ENCODE results near the gene POLA1.

POLA1 gene

DNA sequence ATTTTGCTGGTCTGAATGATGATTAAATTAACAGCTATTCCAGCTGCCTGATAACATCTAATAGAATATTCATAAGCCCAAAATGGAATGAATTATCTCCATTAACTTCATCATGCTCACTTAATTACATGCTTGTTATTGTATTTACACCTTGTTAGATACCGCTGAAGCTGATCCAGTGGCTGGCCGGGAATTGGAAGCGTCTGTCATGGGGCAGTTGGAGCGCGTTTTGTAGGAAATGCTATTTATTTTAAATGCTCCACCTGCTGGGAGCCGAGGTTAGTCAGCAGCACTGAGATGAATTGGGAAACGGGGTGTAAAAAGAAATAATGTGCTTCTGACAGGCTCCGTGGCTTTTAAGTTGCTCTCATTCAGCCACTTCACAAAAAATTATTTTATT, 296.8 kb downstream of the POLA1 start:
- in situ Hi-C loops (cut with HindIII; ENCODE audit: low pct_ligation_motif_present, low pct_unique_long_range_greater_than_20kb, low sequenced_read_pairs) = no loop called here
- DNase-seq = no peak

DNA sequence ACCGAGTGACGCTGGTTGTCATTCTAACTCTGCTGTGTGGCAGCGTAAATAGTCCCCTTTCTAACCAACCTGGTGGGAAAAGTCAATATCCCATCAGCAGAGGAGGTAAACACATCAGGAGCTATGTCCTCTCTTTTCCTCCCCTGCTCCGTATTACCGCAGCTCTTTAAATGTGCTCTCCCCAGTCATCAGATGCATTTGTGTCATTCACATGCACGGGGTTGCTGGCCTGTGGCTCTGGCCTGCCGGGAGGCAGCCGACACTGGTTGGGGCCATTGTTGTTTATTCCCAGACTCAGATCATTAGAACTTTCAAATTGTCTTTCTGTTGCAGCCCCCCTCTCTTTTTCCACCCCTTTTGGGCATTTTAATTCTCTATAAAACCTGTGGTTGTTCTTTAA, 300.2 kb downstream of the POLA1 start:
- in situ Hi-C loops (cut with HindIII; ENCODE audit: low pct_ligation_motif_present, low pct_unique_long_range_greater_than_20kb, low sequenced_read_pairs) = no loop called here
- DNase-seq = no peak

DNA sequence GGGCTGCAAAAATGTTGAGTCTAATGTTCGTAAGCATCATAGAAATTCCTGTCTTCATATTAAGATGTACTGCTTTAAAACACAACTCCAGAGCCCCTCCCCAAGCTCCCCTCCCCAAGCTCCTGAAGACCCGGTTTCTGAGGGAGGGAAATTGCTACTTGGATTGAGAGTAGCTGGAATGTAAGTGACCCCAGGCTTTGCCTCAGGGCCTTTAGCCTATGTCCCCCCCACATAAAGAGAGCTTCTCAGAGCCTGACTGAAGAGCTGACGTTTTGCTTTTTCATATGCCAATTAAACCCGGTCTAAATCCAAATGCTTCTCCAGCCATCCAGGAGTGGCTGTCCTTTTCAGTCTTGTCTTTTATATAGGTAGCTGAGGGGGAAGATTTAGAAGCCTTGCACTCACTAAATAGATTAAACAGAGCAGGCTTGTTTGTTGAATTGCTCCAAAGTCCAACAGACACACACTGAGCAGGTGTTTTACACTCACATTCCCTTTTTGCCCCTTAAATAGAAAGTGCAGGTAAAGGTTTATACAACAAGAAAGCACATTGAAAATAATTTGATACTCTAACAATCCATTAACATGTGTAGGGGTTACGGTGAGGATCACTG, 302.5 kb downstream of the POLA1 start:
- no peak for DNase-seq
- in situ Hi-C loops (cut with HindIII; ENCODE audit: low pct_ligation_motif_present, low pct_unique_long_range_greater_than_20kb, low sequenced_read_pairs) = no loop called here

DNA sequence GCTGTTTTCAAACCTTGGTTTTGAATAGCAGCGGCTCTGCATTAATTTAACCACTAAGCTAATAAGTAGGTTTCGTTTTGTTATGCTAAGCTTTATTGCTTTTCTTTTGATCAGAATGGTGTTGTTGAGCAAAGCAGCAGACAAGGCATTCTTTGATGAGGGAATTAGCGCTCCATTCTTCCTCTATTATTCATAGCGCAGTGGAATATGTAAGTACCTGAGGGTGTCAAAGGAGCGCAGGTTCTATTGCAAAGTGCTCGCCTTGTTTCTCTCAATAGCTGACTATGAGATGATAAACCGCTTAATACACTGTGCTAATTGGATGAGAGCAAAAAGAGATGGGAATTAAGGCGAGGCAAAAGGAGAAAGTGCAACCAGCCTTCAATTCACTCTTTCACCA, 305.8 kb downstream of the POLA1 start:
- no peak for DNase-seq
- in situ Hi-C loops (cut with HindIII; ENCODE audit: low pct_ligation_motif_present, low pct_unique_long_range_greater_than_20kb, low sequenced_read_pairs) = no loop called here

DNA sequence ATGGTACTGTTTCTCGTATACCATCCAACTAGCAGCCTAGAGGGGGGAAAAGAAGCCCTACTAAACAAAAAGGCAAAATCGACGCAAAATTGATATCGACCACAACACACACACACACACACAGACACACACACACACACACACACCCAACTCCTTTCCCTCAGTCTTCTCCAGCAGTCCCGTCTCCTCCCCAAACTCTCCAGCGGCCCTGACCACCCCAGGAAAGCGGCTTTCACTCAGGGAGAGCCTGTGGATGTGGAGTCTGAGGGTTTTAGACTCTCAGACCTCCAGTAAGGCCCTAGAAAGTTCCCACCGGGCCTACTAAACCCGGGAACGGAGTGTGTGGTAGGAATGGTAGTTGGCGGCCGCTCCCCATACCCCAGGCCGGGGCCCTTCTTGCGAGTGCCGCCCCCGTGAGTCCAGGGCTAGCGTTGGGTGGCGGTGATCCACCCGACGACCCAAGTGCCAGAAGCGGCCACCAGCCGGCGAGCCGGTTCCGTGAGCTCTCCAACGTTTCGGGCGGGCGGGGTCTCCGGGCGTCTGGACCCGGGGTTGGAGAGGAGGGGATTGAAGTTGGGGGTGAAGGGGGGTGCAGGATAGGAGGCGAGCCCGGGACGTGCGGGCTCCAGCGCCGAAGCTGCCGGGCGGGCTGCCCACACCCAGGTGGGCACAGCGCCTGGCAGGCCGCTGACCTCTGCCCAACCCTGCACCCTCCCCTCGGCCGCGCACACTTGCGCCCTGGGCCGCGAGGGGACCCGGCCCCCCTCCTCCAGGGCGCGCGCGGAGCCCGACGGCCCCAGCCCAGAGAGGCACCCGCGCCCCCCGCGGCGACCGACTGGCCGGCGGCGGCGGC, 308.3 kb downstream of the POLA1 start:
- DNase-seq = no peak
- in situ Hi-C loops (cut with HindIII; ENCODE audit: low pct_ligation_motif_present, low pct_unique_long_range_greater_than_20kb, low sequenced_read_pairs) = no loop called here

DNA sequence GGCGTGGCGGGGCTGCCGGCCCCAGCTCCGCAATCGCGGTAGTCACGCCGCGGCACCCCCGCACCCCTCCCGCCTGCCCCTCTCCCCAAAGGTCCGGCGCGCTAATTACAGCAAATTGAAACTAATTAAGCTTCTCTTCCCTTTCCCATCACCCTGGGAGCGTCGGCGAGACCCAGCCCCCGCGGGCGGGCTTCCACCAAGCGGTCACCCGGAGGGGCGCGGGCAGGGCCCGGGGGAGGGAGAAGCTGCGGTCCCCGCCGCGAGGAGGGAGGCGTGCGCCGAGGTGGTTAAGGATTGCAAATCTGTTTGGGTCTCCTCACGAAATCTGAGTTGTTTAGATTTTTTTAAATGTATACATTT, 308.9 kb downstream of the POLA1 start:
- in situ Hi-C loops (cut with HindIII; ENCODE audit: low pct_ligation_motif_present, low pct_unique_long_range_greater_than_20kb, low sequenced_read_pairs) = no loop called here
- DNase-seq = no peak

- no peak for DNase-seq
- in situ Hi-C loops (cut with HindIII; ENCODE audit: low pct_ligation_motif_present, low pct_unique_long_range_greater_than_20kb, low sequenced_read_pairs) = no loop called here
Measured at GRCh38 chrX:25003066-25003849, 309.5 kb downstream of the POLA1 start.

DNA sequence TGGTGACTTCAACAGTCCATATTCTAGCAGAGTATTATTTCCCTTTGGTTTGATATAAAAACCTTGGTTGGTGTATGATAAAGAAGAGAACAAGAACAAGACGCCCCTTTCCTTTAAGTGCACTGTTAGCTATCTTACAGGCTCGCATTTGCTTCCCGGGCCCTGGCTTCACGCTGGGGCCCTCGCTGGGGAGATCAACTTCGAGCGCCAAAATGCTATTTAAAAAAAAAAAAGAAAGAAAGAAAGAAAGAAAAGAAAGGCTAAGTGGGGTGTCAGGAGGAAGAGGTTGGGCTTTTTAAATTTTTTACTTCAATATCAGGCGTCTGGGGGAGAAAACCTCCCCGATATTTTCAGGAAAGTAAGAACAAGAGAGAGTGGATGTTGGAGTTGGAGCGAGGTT, 310.3 kb downstream of the POLA1 start:
- DNase-seq = no peak
- in situ Hi-C loops (cut with HindIII; ENCODE audit: low pct_ligation_motif_present, low pct_unique_long_range_greater_than_20kb, low sequenced_read_pairs) = no loop called here

- in situ Hi-C loops (cut with HindIII; ENCODE audit: low pct_ligation_motif_present, low pct_unique_long_range_greater_than_20kb, low sequenced_read_pairs) = no loop called here
Measured at GRCh38 chrX:25004485-25005032, 310.8 kb downstream of the POLA1 start.

GRCh38 chrX:25005034-25005381, 311.3 kb downstream of the POLA1 start:
- no peak for DNase-seq
- in situ Hi-C loops (cut with HindIII; ENCODE audit: low pct_ligation_motif_present, low pct_unique_long_range_greater_than_20kb, low sequenced_read_pairs) = no loop called here

More at GRCh38 chrX:25004485-25005032, 310.8 kb downstream of the POLA1 start:
- no peak for DNase-seq

GRCh38 chrX:25005382-25006185, 311.9 kb downstream of the POLA1 start:
- no peak for DNase-seq

GRCh38 chrX:25006586-25007058, 312.9 kb downstream of the POLA1 start:
- in situ Hi-C loops (cut with HindIII; ENCODE audit: low pct_ligation_motif_present, low pct_unique_long_range_greater_than_20kb, low sequenced_read_pairs) = no loop called here
- DNase-seq = no peak

More at GRCh38 chrX:25005382-25006185, 311.9 kb downstream of the POLA1 start:
- in situ Hi-C loops (cut with HindIII; ENCODE audit: low pct_ligation_motif_present, low pct_unique_long_range_greater_than_20kb, low sequenced_read_pairs) = no loop called here

DNA sequence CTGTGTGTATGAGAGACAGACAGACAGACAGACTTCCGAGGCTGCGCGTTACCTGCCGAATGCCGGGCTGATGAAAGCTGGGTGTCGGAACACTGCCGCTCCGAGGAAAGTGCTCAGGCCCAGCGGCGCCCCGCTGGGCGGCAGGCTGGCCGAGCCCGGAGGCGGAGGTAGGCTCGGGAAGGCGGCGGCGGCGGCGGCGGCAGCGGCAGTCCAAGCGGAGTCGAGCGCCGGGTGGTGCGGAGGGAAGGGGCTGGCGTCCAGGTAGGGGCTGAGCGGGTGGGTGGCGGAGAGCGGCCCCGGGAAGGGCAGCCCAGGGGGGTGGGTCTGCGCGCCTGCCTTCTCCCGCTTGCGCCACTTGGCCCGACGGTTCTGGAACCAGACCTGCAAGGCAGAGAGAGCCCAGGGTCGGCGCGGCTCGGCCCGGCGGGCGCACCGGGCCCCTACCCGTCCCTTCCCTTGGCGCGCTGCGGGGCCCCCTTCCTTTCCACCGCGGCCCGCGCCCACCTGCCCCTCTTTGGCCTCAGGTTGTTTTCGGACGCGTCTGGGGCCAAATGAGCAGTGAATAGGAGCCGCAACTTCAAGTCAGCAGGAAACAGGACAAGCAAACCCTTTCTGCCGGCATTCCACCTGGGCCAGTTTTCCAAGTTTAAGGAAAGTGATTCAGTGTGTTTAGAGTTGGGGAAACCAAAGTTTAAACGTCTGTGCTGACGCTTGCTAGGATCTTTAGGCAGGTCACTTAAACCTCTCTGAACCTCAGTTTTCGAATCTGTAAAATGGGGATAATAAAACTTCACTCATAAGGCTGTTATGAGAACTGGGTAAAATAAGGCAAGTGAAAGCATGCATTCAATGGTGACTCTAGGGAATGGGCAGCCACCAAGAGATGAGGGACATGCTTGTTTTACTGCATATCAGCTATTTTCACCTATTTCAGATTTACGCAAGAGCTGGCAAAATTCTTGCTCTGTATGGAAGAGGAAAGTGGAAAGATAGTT, 313.6 kb downstream of the POLA1 start:
- no peak for DNase-seq
- in situ Hi-C loops (cut with HindIII; ENCODE audit: low pct_ligation_motif_present, low pct_unique_long_range_greater_than_20kb, low sequenced_read_pairs) = no loop called here

DNA sequence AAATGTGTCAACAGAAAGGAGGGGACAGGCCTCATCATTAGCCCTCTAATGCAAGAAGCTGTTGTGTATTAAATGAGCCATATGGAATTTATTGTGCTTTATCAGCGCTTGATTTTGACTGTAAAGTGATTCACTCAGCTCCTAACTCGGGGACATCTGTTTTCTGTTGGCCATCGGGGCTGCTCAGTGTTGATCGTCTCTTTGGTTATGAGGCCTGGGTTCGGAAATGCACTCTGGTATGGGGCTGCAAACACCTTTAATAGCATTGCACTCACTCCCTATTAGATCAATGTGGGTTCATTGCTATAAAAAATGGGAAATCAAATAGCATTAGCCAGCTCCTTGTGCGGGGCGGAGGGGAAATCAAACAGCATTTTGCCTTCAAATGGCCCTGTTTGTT, 315.7 kb downstream of the POLA1 start:
- in situ Hi-C loops (cut with HindIII; ENCODE audit: low pct_ligation_motif_present, low pct_unique_long_range_greater_than_20kb, low sequenced_read_pairs) = no loop called here

GRCh38 chrX:25010784-25011588, 317.3 kb downstream of the POLA1 start:
- no peak for DNase-seq
- in situ Hi-C loops (cut with HindIII; ENCODE audit: low pct_ligation_motif_present, low pct_unique_long_range_greater_than_20kb, low sequenced_read_pairs) = no loop called here

More for the DNA sequence above, 315.7 kb downstream of the POLA1 start:
- no peak for DNase-seq

DNA sequence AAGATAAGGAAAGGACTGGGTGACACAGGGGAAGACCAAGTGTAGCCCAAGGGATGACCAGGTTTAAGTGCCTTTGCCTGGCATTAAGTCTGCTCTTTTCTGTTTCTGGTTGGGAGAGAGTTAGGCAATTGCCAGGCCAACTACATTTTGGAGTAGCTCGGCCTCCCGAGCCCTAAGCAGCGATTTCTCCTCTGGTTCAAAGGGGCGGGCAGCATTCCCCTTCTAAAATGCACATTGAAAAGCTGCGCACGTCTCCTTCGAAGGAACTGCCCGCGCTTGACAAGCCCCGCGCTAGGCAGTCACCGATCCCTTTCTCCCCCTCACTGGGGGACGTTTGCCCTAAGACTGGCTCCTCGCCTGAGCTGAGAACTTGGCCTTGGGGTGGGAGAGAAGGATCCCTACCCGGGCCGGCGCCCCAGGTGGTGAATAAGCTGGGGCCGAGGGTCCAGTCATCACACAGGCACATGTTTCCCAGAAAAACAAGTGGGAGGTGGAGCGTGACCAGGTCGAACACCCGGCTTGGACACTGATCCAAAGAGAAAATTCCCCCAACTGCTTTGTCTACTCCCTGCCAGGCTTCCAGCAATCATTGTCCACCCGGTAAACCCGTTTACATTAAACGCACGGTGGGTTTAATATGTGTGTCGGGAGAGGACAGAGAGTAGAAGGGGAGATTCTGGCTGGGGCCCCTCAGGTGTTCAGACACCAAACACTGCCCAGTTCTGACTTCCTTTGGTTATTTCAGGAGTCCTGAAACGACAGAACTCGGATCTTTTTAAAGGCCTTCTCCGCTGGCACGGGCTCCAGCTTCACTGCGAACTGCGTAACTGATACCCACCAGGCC, 318.1 kb downstream of the POLA1 start:
- no peak for DNase-seq
- in situ Hi-C loops (cut with HindIII; ENCODE audit: low pct_ligation_motif_present, low pct_unique_long_range_greater_than_20kb, low sequenced_read_pairs) = no loop called here

All from ACHN (cell line).